Naive thymus-derived CD4-positive, alpha-beta T cell (primary cell): Measurements from ENCODE around the gene RAB12. TPM values are rescaled to one million over a fixed set of nuclear protein-coding genes. Genes with fewer than 3 reads are reported as not detected.

Source experiments
- ATAC-seq: fragments of 150-1000 bp; cut with Tn5 transposase; 2 replicates; pipeline ENCODE4 v1.10.0; 2021; ENCODE audit warnings: mild to moderate bottlenecking, moderate library complexity
- CTCF ChIA-PET: fragments of 350-600 bp; sonication (Branson Sonifier 250); formaldehyde crosslinking; loops from one replicate; lab custom pipeline; 2021; ENCODE audit warnings: antibody characterized with exemption; lab: Charles Lee
- POLR2A ChIA-PET: fragments of 350-600 bp; sonication (Branson Sonifier 250); formaldehyde crosslinking; loops from one replicate; lab custom pipeline; 2021; ENCODE audit warnings: antibody characterized with exemption, inconsistent platforms; lab: Charles Lee
- DNase-seq, 9 donors: peaks; one replicate each; pipeline versions ENCODE4 v3.0.0 to v3.0.0-alpha.2; 2020 to 2022; ENCODE audit warnings: mixed read lengths in 1 of 9
- H3K27ac ChIP-seq: one replicate; pipeline ENCODE4 v1.7.0; 2013; ENCODE audit warnings: mild to moderate bottlenecking, low read depth, low read length, moderate library complexity
- H3K27me3 ChIP-seq, 2 donors: one replicate each; pipeline ENCODE4 v1.7.0; 2013; ENCODE audit warnings: low read length in 2 of 2, mild to moderate bottlenecking in 2 of 2, moderate library complexity in 2 of 2; ENCODE audit not compliant: control insufficient read depth in 2 of 2, insufficient read depth in 2 of 2
- H3K36me3 ChIP-seq, 3 experiments: 1 replicate in 2 of 3; 2 replicates in 1 of 3; pipeline ENCODE4 v1.7.0; 2013; ENCODE audit warnings: low read length in 3 of 3, mild to moderate bottlenecking in 3 of 3, moderate library complexity in 1 of 3; ENCODE audit not compliant: insufficient read depth in 3 of 3, control insufficient read depth in 2 of 3
- H3K4me1 ChIP-seq, 2 donors: one replicate each; pipeline ENCODE4 v1.7.0; 2013; ENCODE audit warnings: low read length in 2 of 2, mild to moderate bottlenecking in 2 of 2, moderate library complexity in 1 of 2; ENCODE audit not compliant: control insufficient read depth in 2 of 2, insufficient read depth in 2 of 2
- H3K4me3 ChIP-seq: 2 replicates; pipeline ENCODE4 v1.7.0; 2013; ENCODE audit warnings: mild to moderate bottlenecking, low read length
- H3K9me3 ChIP-seq, 3 experiments: 1 replicate in 2 of 3; 2 replicates in 1 of 3; pipeline ENCODE4 v1.7.0; 2013; ENCODE audit warnings: low read length in 3 of 3; ENCODE audit not compliant: control insufficient read depth in 2 of 3
- H3K27ac Mint-ChIP-seq, 9 donors: one replicate each; pipeline ENCODE4 v1.8.0; 2020 to 2022; ENCODE audit warnings: mixed read lengths in 9 of 9, mild to moderate bottlenecking in 8 of 9, moderate library complexity in 5 of 9, inconsistent platforms in 2 of 9
- H3K27me3 Mint-ChIP-seq, 5 donors: one replicate each; pipeline ENCODE4 v1.8.0; 2021 to 2022; ENCODE audit warnings: mixed read lengths in 5 of 5, mild to moderate bottlenecking in 1 of 5
- H3K36me3 Mint-ChIP-seq, 5 donors: one replicate each; pipeline ENCODE4 v1.8.0; 2020 to 2022; ENCODE audit warnings: mixed read lengths in 5 of 5, mild to moderate bottlenecking in 3 of 5, inconsistent platforms in 1 of 5
- H3K4me1 Mint-ChIP-seq, 7 donors: one replicate each; pipeline ENCODE4 v1.8.0; 2020 to 2022; ENCODE audit warnings: mixed read lengths in 7 of 7, mild to moderate bottlenecking in 3 of 7, inconsistent platforms in 1 of 7
- H3K4me3 Mint-ChIP-seq, 10 donors: one replicate each; pipeline ENCODE4 v1.8.0; 2020 to 2022; ENCODE audit warnings: mild to moderate bottlenecking in 10 of 10, mixed read lengths in 10 of 10, moderate library complexity in 6 of 10, inconsistent platforms in 2 of 10
- H3K9me3 Mint-ChIP-seq, 11 donors: one replicate each; pipeline ENCODE4 v1.8.0; 2020 to 2022; ENCODE audit warnings: mixed read lengths in 11 of 11, mild to moderate bottlenecking in 4 of 11, inconsistent platforms in 1 of 11, moderate library complexity in 1 of 11
- intact Hi-C, 2 donors: fragments of 100-400 bp; cut with micrococcal nuclease; formaldehyde crosslinking; loops; one replicate each; pipeline ENCODE4 v1.15.1; 2023
- polyA plus RNA-seq, 2 donors: library from polyadenylated mRNA; unstranded; fragments of 300-500 nt; fragmentation: Illumina TruSeq; gene quantifications; one replicate each; pipeline ENCODE4 v1.2.3, GENCODE V29; 2021
- total RNA-seq, 6 experiments: library from RNA in 5 of 6; stranded (reverse) in 5 of 6; gene quantifications; 1 replicate in 5 of 6; 2 replicates in 1 of 6; pipeline ENCODE4 v1.2.3 and lab custom pipeline; 2021 to 2026

RAB12 gene
- total and polyA plus RNA-seq, 7 experiments from 2014 or later = 0.12 to 26.2 (median 20.3) TPM

DNA sequence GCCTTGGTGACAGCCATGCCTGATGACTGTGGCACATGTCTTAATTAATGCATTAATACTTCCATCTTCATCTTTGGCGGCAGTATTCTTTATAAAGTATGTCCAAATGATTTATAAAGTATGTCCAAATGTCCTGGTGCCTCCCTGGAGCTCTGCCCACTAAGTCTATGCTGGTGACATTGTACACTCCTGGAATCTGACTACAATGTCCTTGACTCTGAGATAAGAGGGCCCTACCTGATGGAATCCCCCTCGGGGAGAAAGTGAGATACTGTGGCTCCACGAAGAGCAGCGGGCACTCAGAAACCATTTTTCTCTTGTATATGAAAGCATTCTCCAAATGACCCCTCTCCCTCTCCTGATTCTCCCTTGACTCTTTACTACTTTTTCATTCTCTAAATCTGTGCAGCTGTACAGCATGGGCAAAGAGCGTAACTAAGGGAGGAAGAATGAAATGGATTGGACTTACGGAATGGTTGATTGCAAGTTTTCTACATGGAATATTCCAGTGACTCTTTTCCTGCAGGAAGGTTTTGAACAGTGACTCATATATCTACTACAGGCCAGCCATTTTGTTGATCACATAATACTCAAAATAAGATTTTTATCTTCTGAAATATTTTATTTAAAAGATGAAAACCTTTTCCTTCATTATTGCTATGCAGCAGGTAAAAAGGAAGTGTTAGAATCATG, 17.3 kb downstream of the RAB12 start:
- no peak for ATAC-seq
- peaks cover 24 to 47% (median 34%) of the 10 kb centered on the region in 7 donors for H3K4me1 Mint-ChIP-seq

DNA sequence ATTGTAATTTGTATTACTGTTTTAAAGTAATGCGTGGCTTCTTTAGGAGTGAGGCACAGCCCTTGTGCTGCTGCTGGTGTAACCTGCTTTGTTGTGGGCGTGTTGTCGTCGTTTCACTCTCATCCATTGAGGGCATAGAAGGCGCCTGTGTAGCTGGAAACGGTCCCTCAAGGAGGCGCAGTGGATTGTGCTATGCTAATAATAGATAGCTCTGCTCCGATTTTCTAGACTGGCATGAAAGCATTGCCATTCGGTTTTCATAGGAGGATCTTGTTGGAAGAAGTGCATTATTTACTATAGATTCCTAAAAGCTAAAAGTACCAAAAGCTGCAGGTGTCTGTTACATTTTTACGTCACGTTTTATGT, 17.9 kb downstream of the RAB12 start:
- Histone ChIP-seq H3K27ac (no peak overlapping the region), H3K4me1 (peaks cover 2 to 5% of the 10 kb centered on the region in 2 donors), H3K4me3 (no peak overlapping the region), H3K36me3 (peaks cover 0 to 30% (median 0%) of the 10 kb centered on the region in 3 experiments), H3K9me3 (no peaks in the 10 kb centered on the region), H3K27me3 (no peaks in the 10 kb centered on the region)
- no peak for DNase-seq
- no peaks in the 10 kb centered on the region for H3K27me3 Mint-ChIP-seq
- no peak for ATAC-seq
- peaks cover 21 to 42% (median 29%) of the 10 kb centered on the region in 7 donors for H3K4me1 Mint-ChIP-seq
- intact Hi-C loops = no loop called here
- CTCF ChIA-PET = interaction anchor here (0.7 kb wide), 1 partner anchor 26 kb away, joined by 4 read pairs; no protein-coding TSS in a partner anchor
- POLR2A ChIA-PET = no interaction called here
- H3K27ac Mint-ChIP-seq = peak overlapping the region in 1 of 9 donors; percentile 16
- no peak overlapping the region for H3K4me3 Mint-ChIP-seq
- H3K36me3 Mint-ChIP-seq = peaks cover 16 to 49% (median 32%) of the 10 kb centered on the region in 5 donors
- peaks cover 0 to 11% (median 3%) of the 10 kb centered on the region in 11 donors for H3K9me3 Mint-ChIP-seq

More for the DNA sequence above, 17.3 kb downstream of the RAB12 start:
- no peak overlapping the region for H3K4me3 Mint-ChIP-seq
- peaks cover 2 to 5% of the 10 kb centered on the region in 2 donors for H3K4me1 ChIP-seq
- H3K36me3 ChIP-seq = peaks cover 0 to 35% (median 0%) of the 10 kb centered on the region in 3 experiments
- ChIA-PET POLR2A (no interaction called here), CTCF (no interaction called here)
- no peak for DNase-seq
- intact Hi-C loops = no loop called here
- no peaks in the 10 kb centered on the region for H3K27me3 Mint-ChIP-seq
- no peaks in the 10 kb centered on the region for H3K9me3 ChIP-seq
- H3K9me3 Mint-ChIP-seq = peaks cover 0 to 17% (median 7%) of the 10 kb centered on the region in 11 donors
- H3K27ac ChIP-seq = no peak overlapping the region
- peak overlapping the region in 1 of 9 donors; percentile 16 for H3K27ac Mint-ChIP-seq
- H3K36me3 Mint-ChIP-seq = peaks cover 19 to 55% (median 37%) of the 10 kb centered on the region in 5 donors
- no peak overlapping the region for H3K4me3 ChIP-seq
- H3K27me3 ChIP-seq = no peaks in the 10 kb centered on the region

DNA sequence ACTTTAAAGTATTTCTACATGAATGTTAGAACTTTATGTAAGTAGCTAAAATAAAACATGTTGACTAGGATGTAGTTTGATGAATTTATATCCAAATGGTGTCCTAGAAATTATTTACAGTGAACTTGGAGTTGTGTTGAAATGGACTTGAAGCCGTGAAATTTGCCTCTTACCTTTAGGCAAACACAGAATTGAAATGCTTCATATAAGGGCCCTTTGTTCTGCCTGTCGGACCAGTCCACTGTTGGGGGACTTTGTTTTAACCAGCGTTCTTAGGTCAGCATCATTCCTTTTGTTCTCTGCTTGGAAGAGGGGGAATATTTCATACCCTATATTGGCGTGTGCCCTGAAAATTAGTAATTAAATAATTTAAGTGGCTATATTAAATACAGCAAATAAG, 18.3 kb downstream of the RAB12 start:
- DNase-seq (no peak), ATAC-seq (no peak)
- Histone ChIP-seq H3K4me3 (no peak overlapping the region), H3K27ac (no peak overlapping the region), H3K27me3 (no peaks in the 10 kb centered on the region), H3K4me1 (peaks cover 2 to 5% of the 10 kb centered on the region in 2 donors), H3K9me3 (no peaks in the 10 kb centered on the region), H3K36me3 (peaks cover 0 to 34% (median 0%) of the 10 kb centered on the region in 3 experiments)
- POLR2A ChIA-PET = no interaction called here
- Mint-ChIP-seq H3K9me3 (peaks cover 0 to 7% (median 0%) of the 10 kb centered on the region in 11 donors), H3K36me3 (peaks cover 12 to 45% (median 28%) of the 10 kb centered on the region in 5 donors), H3K27ac (peak overlapping the region in 1 of 9 donors; percentile 16), H3K4me1 (peaks cover 18 to 38% (median 26%) of the 10 kb centered on the region in 7 donors), H3K4me3 (no peak overlapping the region), H3K27me3 (no peaks in the 10 kb centered on the region)
- CTCF ChIA-PET = interaction anchor here (0.7 kb wide), 1 partner anchor 26 kb away, joined by 4 read pairs; no protein-coding TSS in a partner anchor
- intact Hi-C loops = no loop called here

DNA sequence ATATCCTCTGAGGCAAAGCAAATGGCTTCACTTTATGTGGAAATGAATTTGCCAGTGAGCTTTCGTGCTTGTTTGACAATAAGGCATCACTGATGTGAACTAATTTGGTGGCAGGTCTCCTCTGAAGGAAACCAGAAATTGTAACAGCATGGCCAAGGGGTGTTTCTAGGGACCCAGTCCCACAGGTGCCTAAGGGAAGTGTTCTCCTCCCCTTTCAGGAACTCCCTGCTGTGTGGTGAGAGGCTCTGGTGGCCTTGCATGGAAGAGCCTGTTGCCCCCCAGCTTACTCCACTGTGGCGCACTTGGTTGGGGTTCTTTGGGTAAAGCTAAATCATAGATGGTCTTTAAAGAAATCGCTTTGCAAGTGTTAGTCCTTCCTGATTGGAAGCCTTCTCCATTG, 20.4 kb downstream of the RAB12 start:
- Histone ChIP-seq H3K9me3 (no peaks in the 10 kb centered on the region), H3K36me3 (peaks cover 0 to 51% (median 9%) of the 10 kb centered on the region in 3 experiments), H3K4me1 (no peaks in the 10 kb centered on the region), H3K4me3 (no peak overlapping the region), H3K27me3 (no peaks in the 10 kb centered on the region), H3K27ac (no peak overlapping the region)
- intact Hi-C loops = no loop called here
- Mint-ChIP-seq H3K27ac (peak overlapping the region in 1 of 9 donors; percentile 10), H3K4me1 (peaks cover 5 to 20% (median 14%) of the 10 kb centered on the region in 7 donors), H3K9me3 (no peaks in the 10 kb centered on the region), H3K36me3 (peaks cover 18 to 47% (median 26%) of the 10 kb centered on the region in 5 donors), H3K27me3 (no peaks in the 10 kb centered on the region), H3K4me3 (no peak overlapping the region)
- CTCF ChIA-PET = no interaction called here
- no peak for ATAC-seq
- POLR2A ChIA-PET = no interaction called here
- no peak for DNase-seq

DNA sequence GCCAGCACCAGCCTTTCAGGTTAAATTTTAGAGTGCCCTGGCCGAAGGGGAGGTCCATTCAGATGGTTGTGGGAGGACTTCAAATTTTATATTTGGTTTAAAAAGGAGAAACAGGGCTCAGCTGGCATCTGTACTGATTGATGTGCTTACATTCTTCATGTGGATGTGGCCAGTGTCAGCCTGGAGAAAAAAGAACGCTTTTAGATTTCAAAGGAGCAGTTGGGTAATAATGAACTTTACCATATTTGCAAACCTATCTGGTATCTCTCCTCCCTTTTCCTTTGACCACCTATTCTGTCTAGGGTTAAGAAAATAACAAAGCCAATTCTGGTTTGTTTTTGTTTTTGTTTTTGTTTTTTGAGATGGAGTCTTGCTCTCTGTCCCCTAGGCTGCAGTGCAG, 21.3 kb downstream of the RAB12 start:
- Mint-ChIP-seq H3K4me3 (no peak overlapping the region), H3K36me3 (peaks cover 16 to 45% (median 24%) of the 10 kb centered on the region in 5 donors), H3K4me1 (peaks cover 2 to 16% (median 9%) of the 10 kb centered on the region in 7 donors), H3K27me3 (no peaks in the 10 kb centered on the region), H3K9me3 (no peaks in the 10 kb centered on the region), H3K27ac (no peak overlapping the region)
- H3K4me1 ChIP-seq = no peaks in the 10 kb centered on the region
- H3K4me3 ChIP-seq = no peak overlapping the region
- peaks cover 0 to 50% (median 11%) of the 10 kb centered on the region in 3 experiments for H3K36me3 ChIP-seq
- CTCF ChIA-PET = no interaction called here
- no peaks in the 10 kb centered on the region for H3K9me3 ChIP-seq
- intact Hi-C loops = no loop called here
- ATAC-seq (no peak), DNase-seq (no peak)
- H3K27me3 ChIP-seq = no peaks in the 10 kb centered on the region
- POLR2A ChIA-PET = no interaction called here
- no peak overlapping the region for H3K27ac ChIP-seq

DNA sequence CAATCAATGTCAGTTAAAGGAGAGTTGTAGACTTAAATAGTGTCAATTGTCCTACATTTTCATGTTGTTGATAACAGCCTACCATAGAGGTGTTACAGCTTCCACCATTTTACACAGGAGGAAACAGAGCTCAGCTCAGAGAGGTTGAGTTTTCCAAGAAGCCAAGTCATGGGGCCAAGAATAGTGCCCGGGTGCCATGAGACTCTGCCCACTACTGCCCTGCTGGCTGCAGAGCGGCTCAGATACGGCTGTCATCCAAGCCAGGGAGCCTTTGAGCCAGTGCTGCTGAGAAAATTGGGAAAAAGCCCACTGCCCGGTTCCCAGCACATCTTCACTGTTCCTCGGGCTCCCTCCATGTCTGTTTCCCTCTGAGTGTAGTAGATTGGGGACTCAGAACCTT, 22.0 kb downstream of the RAB12 start:
- H3K27me3 ChIP-seq = no peaks in the 10 kb centered on the region
- no peaks in the 10 kb centered on the region for H3K9me3 Mint-ChIP-seq
- H3K27ac Mint-ChIP-seq = no peak overlapping the region
- H3K9me3 ChIP-seq = no peaks in the 10 kb centered on the region
- ATAC-seq (no peak), DNase-seq (no peak)
- H3K27ac ChIP-seq = no peak overlapping the region
- H3K36me3 Mint-ChIP-seq = peaks cover 9 to 44% (median 16%) of the 10 kb centered on the region in 5 donors
- H3K4me1 Mint-ChIP-seq = peaks cover 2 to 9% (median 7%) of the 10 kb centered on the region in 7 donors
- POLR2A ChIA-PET = no interaction called here
- no peak overlapping the region for H3K4me3 ChIP-seq
- H3K4me1 ChIP-seq = no peaks in the 10 kb centered on the region
- CTCF ChIA-PET = no interaction called here
- intact Hi-C loops = no loop called here
- H3K27me3 Mint-ChIP-seq = no peaks in the 10 kb centered on the region
- H3K36me3 ChIP-seq = peaks cover 0 to 51% (median 11%) of the 10 kb centered on the region in 3 experiments
- no peak overlapping the region for H3K4me3 Mint-ChIP-seq
